HG03060 (cell line): ENCODE results near the gene SORT1.
"Not testable (repeated sequence)": the region's sequence is repeated elsewhere in the genome, so short reads cannot be mapped to it uniquely, and the experiment has no call there.

Experiments
- ATAC-seq: cut with Tn5 transposase; IDR thresholded peaks from one replicate; pipeline ENCODE4 v1.9.1; 2021; ENCODE audit warnings: low read depth, moderate number of reproducible peaks; ENCODE audit not compliant: unreplicated experiment

Gene SORT1

GRCh38 chr1:109397581-109398342 is at the start of gene SORT1:
Gene SORT1 (minus strand): TSS chr1:109397918. CDS start chr1:109397892, 26 bp downstream.
- ATAC-seq, result no peak

GRCh38 chr1:109445949-109446695 is 48.4 kb upstream of the SORT1 start:
- not testable (repeated sequence) for ATAC-seq

DNA sequence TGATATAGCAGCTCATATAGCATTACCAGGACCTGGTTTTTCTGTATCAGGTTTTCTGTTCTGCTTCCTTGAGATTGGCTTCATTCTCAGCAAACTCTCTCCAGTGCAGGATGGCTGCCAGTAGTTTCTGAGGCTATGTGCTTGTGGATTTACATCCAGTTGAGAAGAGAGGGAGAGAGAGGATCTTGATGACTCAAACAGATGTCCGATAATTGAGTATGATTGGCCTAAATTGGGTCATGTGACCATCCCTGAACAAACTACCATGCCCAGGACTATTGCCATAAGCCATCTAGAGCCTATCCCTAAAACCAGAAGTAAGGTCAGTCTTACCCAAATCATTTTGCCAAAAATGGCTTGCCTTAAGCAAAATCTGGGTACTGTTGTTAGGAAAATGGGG is 46.6 kb upstream of the SORT1 start:
- no peak for ATAC-seq

DNA sequence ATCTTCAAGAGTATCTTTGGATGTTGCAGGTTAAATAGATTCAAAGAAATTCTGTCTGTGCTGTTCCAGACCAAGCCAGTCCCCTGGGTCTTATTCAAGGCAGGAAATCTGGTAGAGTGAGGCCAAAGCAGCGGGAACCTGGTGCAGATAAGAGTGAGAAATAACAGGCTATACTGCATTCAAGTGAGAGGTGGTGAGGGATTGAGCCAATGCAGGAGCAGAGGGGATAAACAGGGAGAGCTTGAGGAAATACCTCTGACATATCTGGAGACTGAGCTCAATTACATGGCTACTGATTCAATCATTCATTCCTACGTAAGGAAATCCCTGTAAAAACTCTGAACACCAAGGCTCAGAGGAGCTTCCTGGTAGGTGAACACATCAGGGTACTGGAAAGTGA is 45.8 kb upstream of the SORT1 start:
- ATAC-seq, result no peak

DNA sequence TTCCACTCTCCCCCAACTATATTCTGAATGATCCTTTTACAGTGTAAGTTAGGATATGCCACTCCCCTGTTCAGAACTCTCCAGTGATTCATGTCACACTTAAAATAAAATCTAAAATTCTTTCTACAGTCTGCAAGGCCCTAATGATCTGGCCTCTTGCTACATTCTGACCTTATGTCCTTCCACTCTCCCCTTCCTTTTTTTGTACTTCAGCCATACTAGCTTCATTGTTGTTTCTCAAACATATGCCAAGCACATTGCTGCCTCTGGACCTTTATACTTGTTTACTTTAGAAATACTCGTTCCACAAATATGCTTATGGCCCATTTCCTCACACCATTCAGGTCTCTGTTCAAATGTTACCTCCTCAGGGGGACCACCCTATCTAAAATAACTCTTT is 43.4 kb upstream of the SORT1 start:
- no peak for ATAC-seq

DNA sequence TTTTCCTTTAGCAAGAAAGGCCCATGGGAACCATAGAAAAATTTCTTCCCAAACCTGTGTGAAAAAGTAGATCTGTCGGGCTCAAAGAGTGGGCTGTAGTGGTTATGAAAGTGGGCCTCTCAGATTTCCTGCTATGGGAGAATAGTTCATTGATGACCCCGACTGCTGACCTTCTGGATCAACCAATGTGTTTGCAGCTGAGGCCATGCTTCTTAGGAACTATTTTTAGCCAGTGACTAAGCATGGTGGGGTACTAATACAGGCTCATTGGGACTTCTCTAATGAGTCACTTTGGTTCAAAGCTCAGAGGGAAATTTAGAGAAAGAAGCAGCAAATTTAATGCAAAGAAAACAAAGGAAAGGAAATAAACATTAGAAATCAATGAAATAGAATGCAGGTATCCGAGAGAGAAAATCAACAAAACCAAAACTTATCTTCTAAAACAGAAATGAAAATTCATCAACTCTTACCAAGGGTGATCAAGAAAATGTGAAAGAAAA is 41.1 kb upstream of the SORT1 start:
- ATAC-seq, result no peak

DNA sequence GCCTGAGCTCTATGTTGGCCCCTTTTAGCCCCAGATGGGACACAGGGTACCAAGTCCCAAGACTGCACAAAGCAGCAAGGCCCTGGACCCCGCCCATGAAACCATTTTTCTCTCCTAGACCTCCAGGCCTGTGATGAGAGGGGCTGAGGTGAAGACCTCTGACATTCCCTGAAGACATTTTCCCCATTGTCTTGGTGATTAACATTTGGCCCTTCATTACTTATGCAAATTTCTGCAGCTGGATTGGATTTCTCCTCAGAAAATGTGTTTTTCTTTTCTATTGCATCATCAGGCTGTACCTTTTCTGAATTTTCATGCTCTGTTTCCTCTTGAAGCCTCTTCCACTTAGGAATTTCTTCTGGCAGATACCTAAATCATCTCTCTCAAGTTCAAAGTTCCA is 36.8 kb upstream of the SORT1 start:
- ATAC-seq, result no peak

GRCh38 chr1:109433322-109433721 is 35.6 kb upstream of the SORT1 start:
- ATAC-seq, result no peak

DNA sequence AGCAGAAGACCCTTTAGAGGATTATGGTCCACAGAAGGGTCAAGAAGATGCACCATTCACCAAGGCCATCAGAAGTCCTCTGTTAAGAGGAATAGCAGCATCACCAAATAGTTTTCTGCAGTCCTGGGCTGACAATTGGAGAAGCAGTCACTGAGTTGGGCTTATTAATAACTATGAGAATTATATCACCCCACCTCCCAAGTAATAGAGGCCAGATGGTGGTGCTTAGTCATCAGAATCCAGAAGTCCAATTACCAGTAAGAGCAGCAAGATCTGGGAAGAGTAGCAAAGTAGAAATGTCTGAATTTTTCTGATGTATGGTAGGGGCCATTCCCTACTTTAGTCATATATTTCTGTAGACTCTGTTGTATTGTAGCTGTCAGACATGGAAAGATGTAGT is 34.6 kb upstream of the SORT1 start:
- no peak for ATAC-seq

- ATAC-seq, result no peak
Measured at GRCh38 chr1:109427171-109427467, 29.4 kb upstream of the SORT1 start.

GRCh38 chr1:109426281-109427170 is 28.8 kb upstream of the SORT1 start, which contains the start of gene PSMA5:
Gene PSMA5 (minus strand): TSS chr1:109426448. CDS start chr1:109426330, 118 bp downstream.
- ATAC-seq, result peak; percentile 89

GRCh38 chr1:109425391-109426280 is 27.9 kb upstream of the SORT1 start:
- peak; percentile 23 for ATAC-seq

- no peak for ATAC-seq
Measured at GRCh38 chr1:109423498-109423897, 25.8 kb upstream of the SORT1 start.

GRCh38 chr1:109412551-109412950 is 14.8 kb upstream of the SORT1 start:
- no peak for ATAC-seq

DNA sequence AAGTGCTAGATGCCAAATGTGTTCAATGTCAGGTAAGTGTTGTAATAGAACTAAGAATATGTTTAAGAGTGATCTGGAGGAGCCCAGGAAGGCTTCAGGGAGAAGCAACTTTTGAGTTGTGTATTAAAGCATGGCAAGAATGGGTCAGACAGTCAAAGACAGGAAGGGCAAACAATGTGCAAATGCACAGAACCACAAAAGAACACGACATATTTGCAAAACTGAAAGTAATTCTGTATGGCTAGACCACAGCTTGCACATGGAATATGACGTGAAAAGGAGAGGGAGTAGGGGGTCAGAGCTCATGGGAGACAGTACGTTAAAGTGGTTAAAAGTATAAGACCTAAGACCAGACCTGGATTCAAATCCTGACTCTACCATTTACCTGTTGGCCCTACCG is 7.1 kb upstream of the SORT1 start:
- no peak for ATAC-seq

DNA sequence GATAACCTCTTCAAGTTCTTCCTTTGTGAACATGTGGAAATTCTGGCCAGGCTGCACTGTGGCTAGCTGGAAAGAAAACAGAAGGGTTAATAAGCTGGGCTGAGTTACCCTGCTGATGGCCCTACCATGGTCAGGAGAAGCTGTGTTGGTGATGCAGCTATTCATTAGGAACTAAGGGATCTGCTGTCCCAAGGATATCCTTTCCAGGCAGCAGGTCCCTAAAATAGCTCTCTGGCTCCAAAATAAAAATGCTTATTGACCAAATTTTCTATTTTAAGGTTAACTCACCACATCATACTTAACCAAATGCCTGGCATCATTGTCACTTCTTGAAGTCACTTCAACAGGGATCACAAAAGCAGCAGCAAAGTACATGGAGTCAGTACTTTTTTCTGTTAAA is 4.3 kb upstream of the SORT1 start:
- no peak for ATAC-seq

GRCh38 chr1:109400035-109400655 is 2.4 kb upstream of the SORT1 start:
- ATAC-seq, result no peak

DNA sequence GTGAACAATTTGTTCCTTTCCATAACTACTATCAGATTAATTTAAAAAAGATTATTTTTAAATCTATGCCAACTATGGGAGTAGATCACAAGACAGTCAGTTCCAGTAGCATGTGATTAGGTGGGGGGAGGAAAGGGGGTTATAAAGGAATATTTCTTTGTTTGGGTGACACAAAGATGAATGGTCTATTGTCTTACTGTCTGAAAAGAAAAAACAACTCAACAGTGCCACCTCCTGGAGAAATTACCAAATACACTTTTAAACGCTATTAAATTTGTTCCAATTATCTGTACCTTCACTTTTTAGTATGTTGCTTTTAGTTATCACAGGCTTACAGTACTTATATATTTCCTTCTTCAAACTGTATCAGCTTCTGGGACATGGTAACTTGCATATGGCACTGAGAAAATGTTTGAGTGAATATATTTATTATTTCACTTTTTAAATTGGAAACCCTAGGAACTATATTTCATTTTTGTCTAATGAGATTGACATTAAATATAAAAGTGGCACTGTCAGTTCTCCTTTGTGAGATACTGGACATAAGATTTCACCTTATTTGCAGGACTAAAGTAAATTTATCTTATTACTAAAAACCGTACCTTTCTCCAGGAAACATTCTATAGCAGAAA is 1.7 kb upstream of the SORT1 start:
- ATAC-seq, result no peak
